Left ventricle myocardium inferior (tissue), 1 donor: ENCODE data around the gene HOXD10. TPM values are rescaled to one million over a fixed set of nuclear protein-coding genes. Genes with fewer than 3 reads are reported as not detected.

ENCODE experiments used
- DNase-seq: peaks from one replicate; pipeline ENCODE4 v3.0.0-alpha.2; 2020
- H3K27ac ChIP-seq: fragments of 200-600 bp; replicated peaks from 2 replicates; pipeline ENCODE4 v1.8.0; 2021
- H3K27me3 ChIP-seq: fragments of 200-600 bp; 2 replicates; pipeline ENCODE4 v1.8.0; 2021; ENCODE audit warnings: low read depth
- H3K36me3 ChIP-seq: fragments of 200-600 bp; 2 replicates; pipeline ENCODE4 v1.8.0; 2021
- H3K4me1 ChIP-seq: fragments of 200-600 bp; 2 replicates; pipeline ENCODE4 v1.8.0; 2021
- H3K4me3 ChIP-seq: fragments of 200-600 bp; 2 replicates; pipeline ENCODE4 v1.8.0; 2021; ENCODE audit warnings: mild to moderate bottlenecking, moderate library complexity
- H3K9me3 ChIP-seq: fragments of 200-600 bp; replicated peaks from 2 replicates; pipeline ENCODE4 v1.8.0; 2021
- intact Hi-C: fragments of 100-400 bp; cut with micrococcal nuclease; formaldehyde crosslinking; loops from one replicate; pipeline ENCODE4 v1.11.0; 2022
- total RNA-seq: library from RNA; stranded (reverse); fragmentation: NEBNext Ultra II Directional; extraction: Animal tissue kit (Norgen Biotek cat#: 25700); gene quantifications from one replicate; pipeline ENCODE4 v1.2.1, GENCODE V29; 2021
- TF ChIP-seq, protein P1 (sequence below): fragments of 200-600 bp; IDR thresholded peaks from 2 replicates; pipeline ENCODE4 v1.8.0; 2021; ENCODE audit warnings: antibody characterized with exemption, mild to moderate bottlenecking, borderline replicate concordance
- donor health status: DM: no; HTN: yes; CAD: no; lungs with severe emphysema.

Gene HOXD10
- total RNA-seq, 1 donor from 2014 or later, result not detected

DNA sequence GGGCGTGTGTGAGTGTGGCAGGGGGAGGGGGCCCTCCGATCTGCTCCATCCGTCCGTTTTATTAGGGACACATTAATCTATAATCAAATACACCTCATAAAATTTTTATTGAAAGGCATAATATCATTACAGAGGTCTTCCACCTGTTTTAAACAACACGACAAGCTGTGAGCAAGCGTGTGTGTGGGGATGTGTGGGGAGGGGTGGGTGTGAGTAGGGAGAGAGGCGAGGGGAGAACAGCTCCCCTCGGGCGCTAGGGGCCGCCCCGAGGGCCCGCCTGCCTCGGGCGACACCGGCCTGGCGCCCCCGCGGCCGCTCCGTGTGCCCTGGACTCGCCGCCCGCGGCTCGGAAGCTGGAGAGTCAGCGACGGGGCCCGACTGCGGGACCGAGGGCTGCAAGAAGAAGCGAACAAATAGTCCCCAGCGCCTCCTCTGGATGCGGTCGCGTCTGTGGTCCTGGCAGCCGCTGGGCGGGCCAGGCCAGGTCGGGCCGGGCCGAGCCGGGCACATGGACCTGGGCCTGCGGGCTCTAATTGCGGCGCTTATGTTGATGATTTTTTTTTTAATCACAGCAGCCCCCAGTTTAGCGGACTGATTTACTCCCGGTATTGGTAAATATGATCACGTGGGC, 5.6 kb downstream of the HOXD10 start:
- Histone ChIP-seq H3K27ac (no peak overlapping the region), H3K27me3 (peaks cover 100% of the 10 kb centered on the region), H3K36me3 (no peaks in the 10 kb centered on the region), H3K4me3 (peak overlapping the region; percentile 61), H3K9me3 (no peaks in the 10 kb centered on the region), H3K4me1 (peaks cover 22% of the 10 kb centered on the region)
- DNase-seq, result no peak
- intact Hi-C loops, result no loop called here
- TF ChIP-seq, protein P1, sequence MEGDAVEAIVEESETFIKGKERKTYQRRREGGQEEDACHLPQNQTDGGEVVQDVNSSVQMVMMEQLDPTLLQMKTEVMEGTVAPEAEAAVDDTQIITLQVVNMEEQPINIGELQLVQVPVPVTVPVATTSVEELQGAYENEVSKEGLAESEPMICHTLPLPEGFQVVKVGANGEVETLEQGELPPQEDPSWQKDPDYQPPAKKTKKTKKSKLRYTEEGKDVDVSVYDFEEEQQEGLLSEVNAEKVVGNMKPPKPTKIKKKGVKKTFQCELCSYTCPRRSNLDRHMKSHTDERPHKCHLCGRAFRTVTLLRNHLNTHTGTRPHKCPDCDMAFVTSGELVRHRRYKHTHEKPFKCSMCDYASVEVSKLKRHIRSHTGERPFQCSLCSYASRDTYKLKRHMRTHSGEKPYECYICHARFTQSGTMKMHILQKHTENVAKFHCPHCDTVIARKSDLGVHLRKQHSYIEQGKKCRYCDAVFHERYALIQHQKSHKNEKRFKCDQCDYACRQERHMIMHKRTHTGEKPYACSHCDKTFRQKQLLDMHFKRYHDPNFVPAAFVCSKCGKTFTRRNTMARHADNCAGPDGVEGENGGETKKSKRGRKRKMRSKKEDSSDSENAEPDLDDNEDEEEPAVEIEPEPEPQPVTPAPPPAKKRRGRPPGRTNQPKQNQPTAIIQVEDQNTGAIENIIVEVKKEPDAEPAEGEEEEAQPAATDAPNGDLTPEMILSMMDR, result no peak

DNA sequence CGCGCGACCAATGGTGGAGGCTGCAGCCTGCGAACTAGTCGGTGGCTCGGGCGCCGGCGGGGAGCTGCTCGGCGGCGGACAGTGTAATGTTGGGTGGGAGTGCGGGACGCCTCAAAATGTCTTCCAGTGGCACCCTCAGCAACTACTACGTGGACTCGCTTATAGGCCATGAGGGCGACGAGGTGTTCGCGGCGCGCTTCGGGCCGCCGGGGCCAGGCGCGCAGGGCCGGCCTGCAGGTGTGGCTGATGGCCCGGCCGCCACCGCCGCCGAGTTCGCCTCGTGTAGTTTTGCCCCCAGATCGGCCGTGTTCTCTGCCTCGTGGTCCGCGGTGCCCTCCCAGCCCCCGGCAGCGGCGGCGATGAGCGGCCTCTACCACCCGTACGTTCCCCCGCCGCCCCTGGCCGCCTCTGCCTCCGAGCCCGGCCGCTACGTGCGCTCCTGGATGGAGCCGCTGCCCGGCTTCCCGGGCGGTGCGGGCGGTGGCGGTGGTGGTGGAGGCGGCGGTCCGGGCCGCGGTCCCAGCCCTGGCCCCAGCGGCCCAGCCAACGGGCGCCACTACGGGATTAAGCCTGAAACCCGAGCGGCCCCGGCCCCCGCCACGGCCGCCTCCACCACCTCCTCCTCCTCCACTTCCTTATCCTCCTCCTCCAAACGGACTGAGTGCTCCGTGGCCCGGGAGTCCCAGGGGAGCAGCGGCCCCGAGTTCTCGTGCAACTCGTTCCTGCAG, 6.3 kb downstream of the HOXD10 start, which contains the start of gene HOXD9:
Gene HOXD9, plus strand, starts transcription at position 37 of the 728 bp plus-strand sequence. Its CDS starts 50 bp downstream, at position 87.
- intact Hi-C loops, result no loop called here
- TF ChIP-seq, protein P1, result no peak
- Histone ChIP-seq H3K9me3 (no peaks in the 10 kb centered on the region), H3K27ac (no peak within 1 kb of the TSS), H3K36me3 (no peaks in the 10 kb centered on the region), H3K27me3 (peaks cover 99% of the 10 kb centered on the region), H3K4me1 (peaks cover 24% of the 10 kb centered on the region), H3K4me3 (peak within 1 kb of the TSS; percentile 61)
- no peak for DNase-seq

DNA sequence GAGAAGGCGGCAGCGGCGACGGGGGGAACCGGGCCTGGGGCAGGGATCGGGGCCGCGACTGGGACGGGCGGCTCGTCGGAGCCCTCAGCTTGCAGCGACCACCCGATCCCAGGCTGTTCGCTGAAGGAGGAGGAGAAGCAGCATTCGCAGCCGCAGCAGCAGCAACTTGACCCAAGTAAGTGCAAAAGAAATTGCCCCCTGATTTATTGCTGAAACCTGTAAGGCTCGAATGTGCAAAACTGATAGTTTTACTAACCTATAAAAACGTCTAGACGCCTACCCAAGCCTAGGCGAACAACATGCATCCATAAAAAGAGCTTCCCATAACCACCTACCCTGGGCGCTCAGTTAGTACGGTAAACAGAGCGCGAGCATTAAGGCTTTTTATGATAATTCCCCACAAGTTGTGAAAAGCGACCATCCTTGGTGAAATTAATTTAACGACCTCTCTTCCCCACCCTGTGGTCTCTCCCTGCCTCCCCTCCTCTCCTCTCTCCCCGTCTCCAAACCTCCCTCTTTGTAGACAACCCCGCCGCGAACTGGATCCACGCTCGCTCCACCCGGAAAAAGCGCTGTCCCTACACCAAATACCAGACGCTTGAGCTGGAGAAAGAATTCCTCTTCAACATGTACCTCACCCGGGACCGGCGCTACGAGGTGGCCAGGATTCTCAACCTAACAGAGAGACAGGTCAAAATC, 7.0 kb downstream of the HOXD10 start:
- Histone ChIP-seq H3K4me1 (peaks cover 26% of the 10 kb centered on the region), H3K4me3 (peak overlapping the region; percentile 61), H3K36me3 (no peaks in the 10 kb centered on the region), H3K9me3 (no peaks in the 10 kb centered on the region), H3K27me3 (peaks cover 99% of the 10 kb centered on the region), H3K27ac (no peak overlapping the region)
- TF ChIP-seq, protein P1, result no peak
- no peak for DNase-seq
- intact Hi-C loops, result no loop called here

DNA sequence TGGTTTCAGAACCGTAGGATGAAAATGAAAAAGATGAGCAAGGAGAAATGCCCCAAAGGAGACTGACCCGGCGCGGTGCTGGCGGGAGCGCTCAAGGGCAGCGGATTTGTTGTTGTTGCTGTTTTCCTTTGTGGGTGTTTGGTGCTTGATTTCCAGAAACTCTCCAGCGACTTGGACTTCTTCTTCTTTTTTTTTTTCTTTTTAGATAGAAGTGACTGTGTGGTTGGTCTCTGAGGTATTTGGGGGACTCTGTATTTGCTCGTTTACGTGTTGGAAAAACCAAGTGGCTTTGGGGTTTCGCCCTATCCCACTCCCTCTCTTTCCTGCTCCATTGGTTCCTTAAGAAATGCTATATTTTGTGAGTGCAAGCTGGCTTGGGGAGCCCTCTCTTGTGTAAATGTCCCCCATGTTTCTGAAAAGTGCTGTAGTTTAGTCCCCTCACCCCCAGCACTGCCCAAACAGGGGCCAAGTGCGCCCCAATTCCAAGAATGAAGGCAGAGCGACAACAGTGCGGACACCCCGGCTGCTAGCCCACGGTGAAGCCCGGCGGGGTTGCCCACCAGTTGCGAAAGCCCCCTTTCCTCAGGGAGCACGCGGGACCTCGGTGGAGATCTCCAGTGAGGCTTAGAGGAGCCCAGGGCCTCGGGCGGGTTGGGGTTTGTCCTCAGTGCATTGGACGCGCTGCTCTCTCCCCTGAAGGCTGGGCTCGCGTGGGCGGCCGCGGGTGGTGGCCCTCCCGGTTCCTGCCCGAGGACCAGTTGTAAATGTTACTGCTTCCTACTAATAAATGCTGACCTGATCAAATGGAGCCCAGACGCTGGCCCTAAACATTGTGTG, 7.8 kb downstream of the HOXD10 start:
- DNase-seq, result no peak
- H3K27ac ChIP-seq, result no peak overlapping the region
- intact Hi-C loops, result no loop called here
- peaks cover 34% of the 10 kb centered on the region for H3K4me1 ChIP-seq
- no peaks in the 10 kb centered on the region for H3K9me3 ChIP-seq
- no peaks in the 10 kb centered on the region for H3K36me3 ChIP-seq
- H3K4me3 ChIP-seq, result peak overlapping the region; percentile 61
- H3K27me3 ChIP-seq, result peaks cover 99% of the 10 kb centered on the region
- TF ChIP-seq, protein P1, result no peak
